Measurements from ENCODE around the gene SLC16A8. TPM values are rescaled to one million over a fixed set of nuclear protein-coding genes. Genes with fewer than 3 reads are reported as not detected.

SLC16A8 gene
- polyA plus RNA-seq, 1 donor (not counting 4 experiments of a cell fraction or from before 2014, with no cell fraction given) = not detected

DNA sequence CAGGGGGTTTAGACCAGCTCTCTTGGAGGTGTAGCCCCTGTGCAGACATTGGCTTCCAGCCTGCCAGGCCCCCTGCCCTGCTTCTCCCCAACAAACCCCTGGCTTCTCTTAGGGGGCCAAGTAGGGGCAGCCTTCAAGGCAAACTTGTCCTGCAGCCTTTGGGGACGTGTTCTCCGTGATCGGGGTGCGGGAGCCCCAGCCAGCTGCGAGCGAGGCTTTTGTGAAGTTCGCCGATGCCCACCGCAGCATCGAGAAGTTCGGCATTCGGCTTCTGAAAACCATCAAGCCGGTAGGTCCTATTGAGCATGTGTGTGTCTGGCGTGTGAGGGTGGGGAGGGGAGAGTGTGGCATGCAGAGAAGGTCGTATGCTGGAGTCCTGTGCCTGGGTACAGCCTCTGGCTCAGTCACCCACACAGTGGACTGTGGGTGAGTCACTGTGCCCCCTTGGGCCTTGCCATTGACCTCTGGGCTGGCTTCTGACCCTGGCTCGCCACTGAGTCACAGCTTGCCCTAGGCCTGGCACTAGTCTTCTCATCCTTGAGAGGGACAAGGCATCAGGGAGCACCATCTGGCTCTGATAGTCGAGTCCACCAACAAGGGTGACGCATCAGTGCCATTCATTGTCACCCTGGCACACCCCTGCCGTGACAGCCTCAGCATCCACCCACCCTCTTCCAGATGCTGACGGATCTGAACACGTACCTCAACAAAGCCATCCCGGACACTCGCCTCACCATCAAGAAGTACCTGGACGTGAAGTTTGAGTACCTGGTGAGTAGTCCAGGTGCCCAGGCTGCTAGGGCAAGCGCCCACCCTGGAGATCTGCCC, 11.4 kb downstream of the SLC16A8 start:
- Histone ChIP-seq H3K36me3 (ENCODE audit: control insufficient read depth in 2 of 2, extremely low read depth in 1 of 2, insufficient read depth in 2 of 2, low read length in 2 of 2) (peaks cover 24 to 28% of the 10 kb centered on the region in 2 experiments), H3K4me2 (ENCODE audit: control insufficient read depth, extremely low read depth, insufficient read depth, low read depth, low read length) (no peak overlapping the region), H3K9me3 (ENCODE audit: control insufficient read depth, low read depth, low read length) (no peaks in the 10 kb centered on the region), H3K4me3 (ENCODE audit: control insufficient read depth in 2 of 3, extremely low read depth in 1 of 3, insufficient read depth in 2 of 3, low read depth in 1 of 3, low read length in 3 of 3) (no peak overlapping the region), H3K9ac (ENCODE audit: control insufficient read depth, extremely low read depth, insufficient read depth, low read length) (no peak overlapping the region), H3K27ac (ENCODE audit: control insufficient read depth, insufficient read depth, low read length) (no peak overlapping the region), H2AFZ (ENCODE audit: control insufficient read depth, low read length) (no peak overlapping the region), H3K4me1 (ENCODE audit: control insufficient read depth, extremely low read depth, insufficient read depth, low read length) (no peaks in the 10 kb centered on the region), H4K20me1 (ENCODE audit: control insufficient read depth, extremely low read depth, insufficient read depth, low read length) (no peaks in the 10 kb centered on the region), H3K9me1 (ENCODE audit: control insufficient read depth, extremely low read depth, insufficient read depth, low read length) (no peaks in the 10 kb centered on the region), H3K79me2 (ENCODE audit: control insufficient read depth, insufficient read depth, low read length) (no peaks in the 10 kb centered on the region), H3K27me3 (ENCODE audit: control insufficient read depth, extremely low read depth, insufficient read depth, low read length) (no peaks in the 10 kb centered on the region)
- DNase-seq (ENCODE audit: low read depth, low spot score) (no peak), FAIRE-seq (no peak)
- dilution Hi-C loops (cut with MboI; ENCODE audit: extremely low pct_ligation_motif_present, low sequenced_read_pairs) = no loop called here
- no peak for TF ChIP-seq EZH2 (IDR thresholded peaks at IDR 0.05; ENCODE audit: low read length)
- TF ChIP-seq, protein P1, sequence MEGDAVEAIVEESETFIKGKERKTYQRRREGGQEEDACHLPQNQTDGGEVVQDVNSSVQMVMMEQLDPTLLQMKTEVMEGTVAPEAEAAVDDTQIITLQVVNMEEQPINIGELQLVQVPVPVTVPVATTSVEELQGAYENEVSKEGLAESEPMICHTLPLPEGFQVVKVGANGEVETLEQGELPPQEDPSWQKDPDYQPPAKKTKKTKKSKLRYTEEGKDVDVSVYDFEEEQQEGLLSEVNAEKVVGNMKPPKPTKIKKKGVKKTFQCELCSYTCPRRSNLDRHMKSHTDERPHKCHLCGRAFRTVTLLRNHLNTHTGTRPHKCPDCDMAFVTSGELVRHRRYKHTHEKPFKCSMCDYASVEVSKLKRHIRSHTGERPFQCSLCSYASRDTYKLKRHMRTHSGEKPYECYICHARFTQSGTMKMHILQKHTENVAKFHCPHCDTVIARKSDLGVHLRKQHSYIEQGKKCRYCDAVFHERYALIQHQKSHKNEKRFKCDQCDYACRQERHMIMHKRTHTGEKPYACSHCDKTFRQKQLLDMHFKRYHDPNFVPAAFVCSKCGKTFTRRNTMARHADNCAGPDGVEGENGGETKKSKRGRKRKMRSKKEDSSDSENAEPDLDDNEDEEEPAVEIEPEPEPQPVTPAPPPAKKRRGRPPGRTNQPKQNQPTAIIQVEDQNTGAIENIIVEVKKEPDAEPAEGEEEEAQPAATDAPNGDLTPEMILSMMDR (optimal IDR thresholded peaks at IDR 0.05 in 1 of 3, IDR thresholded peaks at IDR 0.05 in 1 of 3, conservative IDR thresholded peaks at IDR 0.05 in 1 of 3; ENCODE audit: extremely low read depth in 1 of 3, insufficient read depth in 2 of 3, low read length in 3 of 3) = no peak

DNA sequence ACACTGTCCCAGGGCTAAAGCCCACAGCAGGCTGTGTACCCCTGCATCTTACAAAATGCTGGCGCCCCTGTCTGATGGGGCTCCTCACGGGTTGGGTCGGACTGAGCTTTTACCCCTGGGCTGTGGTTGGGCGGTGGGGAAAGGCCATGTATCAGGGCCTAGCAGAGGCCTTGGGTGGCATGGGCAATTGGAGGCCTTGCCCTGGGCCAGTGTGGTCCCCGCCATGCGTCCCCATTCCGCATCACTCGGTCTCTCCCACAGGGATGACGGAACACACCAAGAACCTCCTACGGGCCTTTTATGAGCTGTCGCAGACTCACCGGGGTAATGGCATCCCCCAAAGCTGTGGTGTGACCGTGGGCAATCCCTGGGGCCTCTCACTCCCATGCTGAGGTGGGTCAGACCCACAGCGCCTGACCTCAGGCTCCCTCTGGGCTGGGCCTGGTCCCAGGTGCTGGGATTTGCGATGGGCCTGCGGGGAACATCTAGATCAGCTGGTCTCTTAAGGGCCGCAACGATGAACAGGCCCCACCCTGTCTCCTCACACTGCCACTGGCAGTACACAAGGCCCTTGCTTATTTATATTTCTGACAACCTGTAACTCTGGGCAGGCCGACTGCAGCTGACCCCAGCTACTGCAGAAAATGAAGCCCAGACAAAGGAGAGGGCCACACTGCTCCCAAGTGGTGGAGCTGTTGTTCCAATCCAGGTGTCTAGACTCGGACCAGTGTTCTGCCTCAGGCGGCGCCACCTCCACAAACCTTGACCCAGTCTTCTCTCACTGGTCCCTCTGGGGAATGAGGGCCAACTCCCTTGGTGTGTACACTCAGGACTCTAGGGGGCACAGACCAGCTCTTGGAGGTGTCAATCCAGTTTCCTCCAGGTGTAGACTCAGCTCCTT, 12.3 kb downstream of the SLC16A8 start:
- dilution Hi-C loops (cut with MboI; ENCODE audit: extremely low pct_ligation_motif_present, low sequenced_read_pairs) = no loop called here
- H4K20me1 ChIP-seq (ENCODE audit: control insufficient read depth, extremely low read depth, insufficient read depth, low read length) = no peaks in the 10 kb centered on the region
- no peak overlapping the region for H2AFZ ChIP-seq (ENCODE audit: control insufficient read depth, low read length)
- no peaks in the 10 kb centered on the region for H3K9me3 ChIP-seq (ENCODE audit: control insufficient read depth, low read depth, low read length)
- no peak overlapping the region for H3K4me3 ChIP-seq (ENCODE audit: control insufficient read depth in 2 of 3, extremely low read depth in 1 of 3, insufficient read depth in 2 of 3, low read depth in 1 of 3, low read length in 3 of 3)
- no peaks in the 10 kb centered on the region for H3K9me1 ChIP-seq (ENCODE audit: control insufficient read depth, extremely low read depth, insufficient read depth, low read length)
- H3K79me2 ChIP-seq (ENCODE audit: control insufficient read depth, insufficient read depth, low read length) = no peaks in the 10 kb centered on the region
- TF ChIP-seq, protein P1 (optimal IDR thresholded peaks at IDR 0.05 in 1 of 3, IDR thresholded peaks at IDR 0.05 in 1 of 3, conservative IDR thresholded peaks at IDR 0.05 in 1 of 3; ENCODE audit: extremely low read depth in 1 of 3, insufficient read depth in 2 of 3, low read length in 3 of 3) = no peak
- TF ChIP-seq EZH2 (IDR thresholded peaks at IDR 0.05; ENCODE audit: low read length) = no peak
- DNase-seq (ENCODE audit: low read depth, low spot score) (no peak), FAIRE-seq (no peak)
- no peak overlapping the region for H3K4me2 ChIP-seq (ENCODE audit: control insufficient read depth, extremely low read depth, insufficient read depth, low read depth, low read length)
- peaks cover 30 to 32% of the 10 kb centered on the region in 2 experiments for H3K36me3 ChIP-seq (ENCODE audit: control insufficient read depth in 2 of 2, extremely low read depth in 1 of 2, insufficient read depth in 2 of 2, low read length in 2 of 2)
- no peak overlapping the region for H3K9ac ChIP-seq (ENCODE audit: control insufficient read depth, extremely low read depth, insufficient read depth, low read length)
- no peak overlapping the region for H3K27ac ChIP-seq (ENCODE audit: control insufficient read depth, insufficient read depth, low read length)
- H3K4me1 ChIP-seq (ENCODE audit: control insufficient read depth, extremely low read depth, insufficient read depth, low read length) = no peaks in the 10 kb centered on the region
- H3K27me3 ChIP-seq (ENCODE audit: control insufficient read depth, extremely low read depth, insufficient read depth, low read length) = no peaks in the 10 kb centered on the region

Data from keratinocyte (primary cell).